Embryonic facial prominence (tissue), 1 donor: ENCODE results near the gene CBLB.

Experiments used
- DNase-seq: peaks from one replicate; pipeline ENCODE4 v3.0.0-alpha.2; 2016; ENCODE audit errors: extremely low spot score

Gene CBLB

DNA sequence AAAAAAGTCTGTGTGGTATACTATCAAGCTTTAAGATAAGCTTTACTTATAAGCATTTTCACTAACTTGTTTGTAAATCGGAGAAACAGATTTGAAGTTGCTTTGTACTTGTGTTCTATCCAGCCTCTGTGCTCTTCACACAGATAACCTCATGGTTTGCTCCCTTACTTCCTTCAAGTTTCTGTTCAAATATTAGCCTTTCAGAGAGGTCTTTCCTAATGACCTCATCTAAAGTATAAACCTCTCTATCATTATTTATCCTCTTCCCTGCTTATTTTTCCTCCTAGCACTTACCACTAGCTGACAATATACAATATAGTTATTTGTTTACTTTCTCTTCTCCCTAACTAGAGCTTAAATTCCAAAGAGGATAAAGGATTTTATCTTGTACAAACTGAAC lies 180.0 kb downstream of the CBLB start:
- no peak for DNase-seq

DNA sequence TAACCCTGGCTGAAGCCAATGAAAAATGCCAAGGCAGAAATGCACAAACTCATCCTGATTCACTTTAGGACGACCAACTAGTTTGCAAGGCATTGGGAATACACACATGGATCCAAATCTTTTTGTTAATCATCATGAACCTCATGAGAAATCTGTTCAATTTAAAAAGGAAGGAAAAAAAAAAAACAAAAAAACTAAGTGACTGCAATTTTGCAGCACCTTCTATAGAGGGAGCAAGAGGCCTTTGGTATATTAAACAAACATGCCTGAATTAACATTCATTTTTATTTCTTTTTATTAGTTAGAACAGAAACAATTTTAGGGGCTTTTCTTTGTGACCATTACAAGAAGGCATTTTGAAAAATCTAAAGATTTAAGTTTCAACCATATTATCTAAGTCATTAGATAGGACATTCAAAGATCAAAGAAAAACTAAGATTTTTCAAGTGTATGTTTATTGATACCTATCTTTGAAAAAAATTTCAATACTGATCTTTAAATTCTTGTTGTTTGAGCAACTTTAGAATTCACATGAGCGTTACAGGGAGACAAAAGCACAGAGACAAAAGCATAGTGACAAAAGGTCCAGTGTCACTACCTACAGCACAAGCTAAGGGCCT lies 182.4 kb downstream of the CBLB start:
- no peak for DNase-seq

DNA sequence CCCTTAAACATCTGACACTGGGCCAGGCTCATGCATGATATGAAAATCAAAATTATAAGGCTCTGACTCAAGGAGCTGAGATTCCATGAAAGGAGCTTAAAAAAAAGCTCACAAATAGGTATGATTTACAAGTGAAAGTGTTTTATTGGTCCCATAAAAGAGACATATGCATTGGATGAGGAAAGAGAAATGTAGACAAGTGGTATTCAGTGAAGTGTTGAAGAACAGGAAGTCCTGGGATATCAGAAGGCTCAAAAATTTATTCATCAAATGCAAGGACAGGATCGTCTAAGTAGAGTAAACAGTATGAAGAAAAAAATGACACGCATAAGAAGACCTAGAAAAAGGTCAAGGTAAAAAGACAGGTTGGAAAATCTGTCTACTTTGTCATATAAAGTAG lies 188.9 kb downstream of the CBLB start:
- DNase-seq: no peak

DNA sequence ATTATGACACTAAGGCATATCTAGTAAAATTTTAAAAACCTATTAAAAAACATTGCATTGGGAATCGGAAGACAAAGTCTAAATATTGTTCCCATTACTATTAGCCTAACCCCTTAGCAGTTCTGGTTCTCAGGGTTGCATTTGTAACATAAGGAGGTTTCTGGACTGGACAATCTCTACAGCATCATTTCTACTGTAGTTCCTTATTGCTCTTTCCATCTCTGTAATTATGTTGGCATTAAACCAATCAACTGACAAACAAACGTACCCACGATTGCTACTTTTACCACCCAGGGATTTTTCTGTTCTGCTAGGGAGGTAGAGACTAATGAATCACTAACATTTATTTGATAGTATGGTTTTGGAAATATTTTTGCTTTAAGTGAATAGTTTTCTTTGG lies 190.8 kb downstream of the CBLB start:
- no peak for DNase-seq

DNA sequence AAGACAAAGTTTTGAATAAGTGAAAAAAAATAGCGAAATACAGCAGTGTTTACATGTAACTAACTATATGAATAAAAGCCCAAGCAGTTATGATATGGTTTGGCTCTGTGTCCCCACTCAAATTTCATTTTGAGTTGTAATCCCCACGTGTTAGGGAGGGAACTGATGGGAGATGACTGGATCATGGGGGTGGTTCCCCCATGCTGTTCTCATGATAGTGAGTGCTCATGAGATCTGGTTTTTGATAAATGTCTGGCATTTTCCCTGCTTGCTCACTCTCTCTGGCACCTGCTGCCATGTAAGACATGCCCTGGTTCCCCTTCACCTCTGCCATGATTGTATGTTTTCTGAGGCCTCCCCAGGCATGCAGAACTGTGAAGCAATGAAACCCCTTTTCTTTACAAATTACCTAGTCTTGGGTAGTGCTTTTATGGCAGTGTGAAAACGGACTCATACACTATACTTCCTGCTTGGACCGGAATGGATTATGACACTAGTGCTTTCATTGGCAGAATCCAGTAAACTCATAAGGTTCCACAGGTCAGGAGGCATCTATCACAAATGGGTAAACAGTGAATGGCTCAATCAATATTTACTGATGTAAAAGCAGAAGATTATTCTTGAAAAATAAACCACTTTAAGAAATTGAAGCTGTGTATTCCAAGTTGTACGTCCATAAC lies 192.1 kb downstream of the CBLB start:
- no peak for DNase-seq

DNA sequence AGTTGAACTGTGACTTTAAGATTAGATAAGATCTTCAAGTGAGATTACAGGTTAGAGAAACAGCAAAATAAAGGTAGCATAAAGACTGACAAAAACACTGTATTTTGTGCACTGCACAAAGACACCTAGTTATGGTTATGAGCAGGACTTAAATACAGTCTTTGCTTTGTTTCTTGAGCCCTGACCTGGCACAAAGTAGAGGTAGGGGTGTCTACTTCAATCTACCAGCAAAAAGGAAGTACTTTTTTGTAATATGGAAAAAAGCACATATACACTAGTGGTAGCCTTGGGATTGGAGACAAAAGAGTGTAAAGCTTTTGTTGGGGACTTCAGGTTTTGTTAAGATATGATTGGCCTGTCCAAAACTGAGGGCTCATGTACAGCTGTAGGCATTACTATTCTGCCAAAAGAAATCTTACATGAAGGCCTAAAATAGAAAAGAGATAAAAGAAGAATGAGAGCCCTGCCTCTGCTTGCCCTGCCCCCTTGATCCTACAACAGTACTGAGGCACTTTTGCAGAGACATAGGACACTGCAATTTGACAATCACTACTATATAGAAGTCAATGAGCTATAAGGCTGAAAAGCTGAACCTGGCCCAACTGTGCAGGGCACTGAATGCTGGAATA lies 194.3 kb downstream of the CBLB start:
- DNase-seq: no peak

DNA sequence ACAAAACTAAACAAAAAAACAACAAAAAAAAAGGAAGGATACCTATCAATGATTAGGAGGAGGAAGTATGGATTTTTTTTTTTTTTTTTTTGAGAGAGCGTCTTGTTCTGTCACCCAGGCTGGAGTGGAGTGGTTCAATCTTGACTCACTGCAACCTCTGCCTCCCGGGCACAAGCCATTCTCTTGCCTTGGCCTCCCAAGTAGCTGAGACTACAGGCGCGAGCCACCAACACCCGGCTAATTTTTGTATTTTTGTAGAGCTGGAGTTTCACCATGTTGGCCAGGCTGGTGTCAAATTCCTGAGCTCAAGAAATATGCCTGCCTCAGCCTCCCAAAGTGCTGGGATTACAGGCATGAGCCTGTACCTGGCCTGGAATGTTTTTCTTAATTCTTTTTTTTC lies 195.8 kb downstream of the CBLB start:
- no peak for DNase-seq

DNA sequence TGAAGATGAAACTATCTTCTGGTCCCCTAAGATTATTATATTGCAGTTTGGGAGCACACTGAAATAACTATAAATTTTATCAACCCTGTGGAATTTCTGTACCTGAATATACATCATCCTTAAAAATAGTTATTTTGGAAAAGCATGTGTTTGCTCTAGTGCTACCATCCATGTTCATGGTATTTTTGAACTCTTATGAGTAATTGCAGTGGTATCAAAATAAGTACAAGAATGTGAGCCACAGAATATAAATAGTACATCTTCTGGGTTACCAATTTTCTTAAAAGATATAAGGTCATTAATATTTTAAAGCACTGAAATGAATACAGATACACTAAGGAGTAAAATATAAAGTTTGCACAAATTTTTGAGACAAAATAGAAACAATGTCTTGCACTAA lies 206.5 kb downstream of the CBLB start:
- DNase-seq: no peak

DNA sequence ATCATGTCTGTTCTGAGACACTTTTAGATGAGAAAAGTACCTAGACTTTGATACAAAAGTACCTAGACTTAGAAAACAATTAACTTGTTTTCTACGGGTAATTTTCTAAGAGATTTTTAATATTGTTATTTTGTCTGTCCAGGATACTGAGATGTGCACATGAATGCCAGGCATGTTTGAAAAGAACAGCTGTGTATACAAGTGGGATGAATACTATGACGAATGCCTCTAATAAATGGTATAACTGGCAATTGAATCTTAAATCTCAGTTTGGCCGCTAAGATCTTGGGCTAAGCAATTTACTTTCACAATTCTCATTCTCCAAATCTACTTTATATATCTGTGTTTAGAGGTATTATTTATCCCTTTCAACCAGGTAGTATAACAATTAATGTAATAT lies 207.4 kb downstream of the CBLB start:
- no peak for DNase-seq

DNA sequence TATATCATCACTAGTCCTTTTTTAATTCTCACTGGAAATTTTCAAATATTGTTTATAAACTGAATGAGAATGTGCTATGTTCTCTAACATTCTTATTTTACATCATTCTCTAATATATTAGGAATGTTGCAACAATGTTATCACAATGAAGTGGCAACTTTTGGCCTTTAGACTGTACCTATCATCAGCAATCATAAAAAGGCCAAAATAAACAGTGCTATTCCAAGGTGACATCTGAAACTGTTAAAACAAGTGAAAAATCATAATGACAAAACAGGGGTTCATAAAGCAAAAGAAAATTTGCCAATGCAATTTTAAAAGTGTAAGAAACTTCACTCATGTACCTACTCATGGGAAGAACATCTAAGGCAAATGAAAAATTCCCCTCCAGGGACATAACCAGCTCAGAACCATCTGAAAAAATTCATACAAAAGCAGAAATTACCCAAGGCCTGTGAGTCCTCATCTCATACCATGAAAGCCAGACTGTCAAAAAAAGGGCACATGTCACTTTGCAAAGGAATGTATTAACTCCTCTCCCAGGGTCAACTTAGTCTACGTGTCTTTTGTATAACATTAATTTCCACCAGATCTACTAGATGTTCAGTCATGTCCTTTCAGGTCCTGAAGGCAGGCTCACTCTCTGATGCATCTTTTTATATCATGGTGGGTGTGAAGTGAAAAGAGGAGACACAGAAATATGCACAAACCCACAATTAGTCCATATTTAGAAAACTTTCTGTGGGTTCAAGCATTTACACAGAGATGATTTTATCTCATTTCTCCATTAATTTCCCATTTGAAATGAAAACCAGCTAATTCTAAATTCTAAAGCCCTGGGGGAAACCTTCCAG lies 211.9 kb downstream of the CBLB start:
- no peak for DNase-seq

DNA sequence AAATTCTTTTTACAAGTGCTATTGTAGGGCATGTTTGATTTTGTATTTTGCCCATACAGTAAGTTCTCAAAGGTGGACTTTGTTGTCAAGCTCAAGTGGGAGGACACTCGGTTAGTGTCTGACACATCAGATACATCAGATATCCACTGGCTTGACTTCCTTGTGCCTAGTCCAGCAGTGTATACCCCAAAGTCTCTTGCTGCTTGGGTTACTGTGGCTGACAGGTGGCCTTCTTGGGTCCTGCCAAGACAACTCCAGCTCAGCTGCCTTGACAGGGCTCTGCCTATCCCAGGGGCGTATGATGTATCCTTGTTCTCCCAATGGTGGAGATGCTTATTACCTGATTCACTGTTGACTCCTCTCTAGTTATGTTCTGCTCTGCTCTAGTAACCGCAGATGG lies 214.9 kb downstream of the CBLB start:
- no peak for DNase-seq

DNA sequence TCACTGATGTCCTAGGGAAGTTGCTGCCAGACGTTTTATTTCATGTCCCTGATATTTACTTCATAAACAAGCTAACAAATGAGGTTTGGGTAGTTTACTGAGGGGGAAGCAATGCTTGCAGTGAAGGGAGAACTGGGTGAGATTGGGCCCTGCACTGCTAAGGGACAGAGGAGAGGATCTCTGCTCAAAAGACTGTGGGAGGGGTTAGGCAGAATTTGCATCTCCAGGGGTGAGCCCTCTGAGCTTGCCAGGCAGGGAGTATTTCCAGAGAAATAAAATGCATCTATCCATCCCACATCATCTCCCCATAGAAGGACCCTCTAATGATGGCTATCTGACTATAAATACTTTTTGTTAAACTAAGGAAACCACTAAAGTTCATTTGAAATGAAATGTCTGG lies 215.6 kb downstream of the CBLB start:
- no peak for DNase-seq

DNA sequence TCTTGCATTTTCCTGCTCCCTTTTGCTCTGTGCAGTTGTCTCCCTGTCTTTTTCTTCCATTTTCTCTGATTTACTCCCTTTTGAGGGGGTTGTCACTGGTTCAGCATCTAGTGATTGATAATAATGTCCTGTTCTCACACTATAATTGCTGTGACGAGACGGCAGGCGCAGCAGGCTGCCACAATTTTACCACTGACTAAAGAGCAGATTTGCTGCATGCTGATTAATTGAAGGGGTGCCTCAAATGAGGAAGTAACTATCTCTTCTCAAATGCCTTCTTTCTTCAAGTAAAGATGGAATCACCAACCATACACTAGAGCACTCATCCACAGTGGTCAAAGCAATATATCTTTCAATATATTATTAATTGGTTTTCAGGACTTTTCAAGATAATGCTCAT lies 219.3 kb downstream of the CBLB start:
- DNase-seq: no peak

DNA sequence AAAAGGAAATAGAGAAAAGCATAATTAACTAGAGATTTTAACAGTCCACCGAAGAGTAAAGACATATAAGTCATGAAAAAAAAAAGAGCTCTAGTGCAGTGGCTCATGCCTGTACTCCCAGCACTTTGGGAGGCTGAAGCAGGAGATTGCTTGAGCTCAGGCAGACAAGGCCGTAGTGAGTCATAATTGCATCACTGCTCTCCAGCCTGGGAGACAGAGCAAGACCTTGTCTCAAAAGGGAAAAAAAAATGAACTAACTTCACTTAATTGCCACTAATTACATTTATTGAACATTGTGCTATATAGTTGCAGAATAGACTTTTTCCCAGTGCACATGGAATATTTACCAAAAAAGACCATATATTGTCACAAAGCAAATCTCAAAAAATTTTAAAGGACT lies 221.8 kb downstream of the CBLB start:
- no peak for DNase-seq

DNA sequence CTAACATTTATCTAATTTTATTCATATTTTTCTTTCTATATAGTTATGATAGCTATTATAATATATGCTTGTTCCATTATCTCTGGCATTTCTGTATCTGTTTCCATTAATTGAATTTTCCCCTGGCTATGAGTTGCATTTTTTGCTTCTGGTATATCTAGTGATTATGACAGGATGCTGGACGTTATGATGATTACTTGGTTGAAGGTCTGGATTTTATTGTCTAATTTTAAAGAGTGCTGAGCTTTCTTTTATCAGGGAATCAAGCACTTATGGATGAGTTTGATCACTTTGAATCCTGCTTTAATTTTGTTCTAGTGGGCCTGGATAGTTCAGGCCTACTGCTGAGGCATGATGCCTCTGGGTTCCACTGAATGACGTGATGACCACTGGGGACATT lies 229.7 kb downstream of the CBLB start:
- DNase-seq: no peak

DNA sequence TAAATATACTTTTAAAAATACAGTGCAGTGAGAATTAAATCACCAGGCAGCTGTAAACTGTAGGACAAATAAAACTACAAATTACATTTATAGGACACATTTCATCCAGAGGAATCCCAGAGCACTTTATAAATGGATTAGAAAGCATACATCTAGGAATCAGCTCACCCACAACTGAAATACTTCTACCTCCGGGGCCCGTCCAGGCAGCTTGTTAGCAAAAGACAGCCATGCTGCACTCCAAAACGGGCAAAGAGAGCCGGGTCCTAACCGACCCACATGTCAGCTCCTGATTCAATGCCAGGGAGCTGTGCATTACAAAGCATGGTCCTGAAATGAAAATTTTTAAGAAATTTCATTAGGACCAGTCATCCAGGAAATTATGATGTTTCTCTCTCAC lies 234.1 kb downstream of the CBLB start:
- no peak for DNase-seq

DNA sequence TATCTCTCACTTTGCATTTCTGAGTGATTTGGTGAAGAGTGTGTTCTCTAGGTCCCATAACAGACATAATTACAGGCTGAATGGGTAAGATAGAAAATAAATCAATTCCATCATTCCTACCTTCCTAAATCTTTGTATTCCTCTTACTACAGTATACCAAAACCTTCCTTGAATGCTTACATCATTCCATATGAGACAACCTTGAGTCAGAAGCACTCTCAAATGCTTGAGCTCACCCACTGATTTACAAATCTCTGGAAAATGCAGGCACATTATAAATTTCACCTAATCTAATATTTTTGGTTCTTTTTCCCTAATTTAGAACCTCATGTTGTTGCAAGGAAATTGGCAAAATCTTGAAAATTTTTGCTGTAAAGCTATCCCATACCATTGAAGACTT lies 239.1 kb downstream of the CBLB start:
- DNase-seq: no peak

DNA sequence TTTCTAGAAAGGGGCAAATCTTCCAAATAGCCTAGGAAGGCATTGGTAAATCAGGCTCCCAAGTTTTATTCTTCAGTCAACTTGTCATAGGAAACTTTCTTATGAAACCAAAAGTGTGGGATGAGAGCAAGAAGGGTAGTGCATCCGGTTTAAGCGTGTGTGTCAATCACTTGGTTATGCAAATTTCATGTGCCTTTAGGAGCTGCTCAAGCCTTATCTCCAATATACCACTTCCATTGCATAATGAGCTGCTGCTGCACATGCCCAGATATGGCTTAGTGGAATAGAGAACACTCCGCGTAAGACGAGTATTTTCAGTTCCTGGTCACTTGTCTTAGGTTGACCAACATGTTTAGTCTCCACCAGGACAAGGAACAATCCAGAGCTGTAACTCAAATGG lies 242.1 kb downstream of the CBLB start:
- DNase-seq: no peak

DNA sequence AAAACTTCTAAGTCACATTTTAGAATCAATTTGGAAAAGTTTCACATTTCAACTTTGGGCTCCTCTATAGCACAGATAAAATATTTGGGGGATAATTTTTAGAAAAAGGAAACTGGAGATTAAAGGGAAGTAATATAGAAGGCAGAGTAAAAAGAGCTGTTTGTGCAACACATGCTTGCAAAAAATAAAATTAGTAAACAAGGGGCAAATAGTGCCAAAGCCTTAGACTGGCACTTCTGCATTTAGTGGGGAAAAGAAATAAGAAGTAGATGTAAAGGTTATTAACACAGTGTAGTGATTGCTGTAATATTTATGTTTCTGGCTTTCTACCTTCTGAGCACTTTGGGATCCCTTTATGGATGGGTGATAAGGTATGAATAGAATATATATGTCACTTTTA lies 246.6 kb downstream of the CBLB start:
- no peak for DNase-seq

DNA sequence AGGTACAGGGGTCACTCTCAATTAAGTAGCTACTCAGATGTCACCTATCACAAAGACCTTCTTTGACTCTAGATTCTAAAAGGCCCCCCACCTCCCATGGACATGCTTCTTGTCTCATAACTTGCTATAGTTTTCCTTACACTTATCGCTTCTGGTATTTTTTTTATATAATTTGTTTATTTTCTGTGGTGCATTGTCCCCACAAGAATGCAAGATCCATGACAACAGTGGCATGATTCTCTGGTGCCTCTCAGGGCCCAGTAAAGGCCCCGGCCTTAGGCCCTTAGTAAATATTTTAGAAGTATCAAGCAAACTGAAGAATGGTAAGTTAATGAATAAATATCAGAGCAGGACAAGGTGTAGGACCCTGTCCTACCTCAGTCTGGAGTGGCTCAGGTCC lies 248.6 kb downstream of the CBLB start:
- DNase-seq: no peak

DNA sequence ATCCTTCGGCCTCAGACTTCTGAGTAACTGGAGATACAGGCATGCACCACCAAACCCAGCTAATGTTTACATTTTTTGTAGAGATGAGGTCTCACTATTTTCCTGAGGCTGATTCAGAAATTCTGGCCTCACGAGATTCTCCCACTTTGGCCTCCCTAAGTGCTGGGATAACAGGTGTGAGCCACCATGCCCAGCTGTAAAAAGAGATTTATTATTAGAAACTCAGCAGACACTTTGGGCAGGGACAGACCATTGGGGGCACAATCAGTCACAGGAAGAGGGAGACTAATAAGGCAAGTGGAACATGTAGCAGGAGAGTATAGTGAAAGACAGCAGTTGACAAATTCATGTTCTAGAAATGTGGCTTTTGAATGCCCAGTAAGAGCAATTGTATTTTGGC lies 249.2 kb downstream of the CBLB start:
- no peak for DNase-seq

DNA sequence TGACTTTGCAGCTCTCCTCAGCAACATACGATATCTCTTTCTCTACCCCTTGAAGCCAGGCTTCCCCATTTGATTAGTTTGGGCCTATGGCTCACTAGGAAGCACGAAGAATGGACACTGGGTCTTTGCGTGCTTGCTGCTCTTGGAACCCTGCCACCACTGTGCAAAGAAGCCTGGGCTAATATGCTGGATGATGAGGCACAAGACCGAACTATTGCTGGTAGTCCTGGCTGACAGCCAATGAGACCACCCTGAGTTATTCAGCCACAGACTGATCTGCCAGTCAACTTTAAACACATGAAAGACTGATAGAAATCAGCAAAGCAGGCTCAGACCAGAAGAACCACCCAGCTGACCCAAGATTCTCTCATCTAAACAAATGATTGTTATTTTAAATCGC lies 250.3 kb downstream of the CBLB start:
- no peak for DNase-seq
